Measurements from ENCODE around the gene LRRFIP2. TPM values are rescaled to one million over a fixed set of nuclear protein-coding genes. Genes with fewer than 3 reads are reported as not detected.
"Not testable (repeated sequence)": the region's sequence is repeated elsewhere in the genome, so short reads cannot be mapped to it uniquely, and the experiment has no call there.

The LRRFIP2 gene
- total RNA-seq, 1 donor from 2014 or later, result 48.0 TPM

- Mint-ChIP-seq H3K9me3 (ENCODE audit: low read depth) (no peaks in the 10 kb centered on the region), H3K27ac (no peak overlapping the region), H3K4me1 (ENCODE audit: low read depth) (no peaks in the 10 kb centered on the region), H3K4me3 (ENCODE audit: low read depth) (no peak overlapping the region), H3K36me3 (ENCODE audit: insufficient read depth) (peaks cover 1% of the 10 kb centered on the region), H3K27me3 (no peaks in the 10 kb centered on the region)
- TF ChIP-seq CTCF (IDR thresholded peaks at IDR 0.05; ENCODE audit: unreplicated experiment), result no peak
- no peak for DNase-seq (ENCODE audit: low spot score, unreplicated experiment)
These were observed 35.8 kb upstream of the LRRFIP2 start for GRCh38 chr3:37210230-37210629.

GRCh38 chr3:37208576-37208975 is 34.2 kb upstream of the LRRFIP2 start:
- H3K4me3 Mint-ChIP-seq (ENCODE audit: low read depth); H3K27me3 Mint-ChIP-seq; DNase-seq (ENCODE audit: low spot score, unreplicated experiment); H3K27ac Mint-ChIP-seq; H3K36me3 Mint-ChIP-seq (ENCODE audit: insufficient read depth); H3K9me3 Mint-ChIP-seq (ENCODE audit: low read depth); H3K4me1 Mint-ChIP-seq (ENCODE audit: low read depth): not testable (repeated sequence)

- not testable (repeated sequence) for H3K9me3 Mint-ChIP-seq (ENCODE audit: low read depth); H3K4me3 Mint-ChIP-seq (ENCODE audit: low read depth); H3K4me1 Mint-ChIP-seq (ENCODE audit: low read depth); DNase-seq (ENCODE audit: low spot score, unreplicated experiment); H3K36me3 Mint-ChIP-seq (ENCODE audit: insufficient read depth); H3K27ac Mint-ChIP-seq; H3K27me3 Mint-ChIP-seq
These were observed 33.6 kb upstream of the LRRFIP2 start for GRCh38 chr3:37208008-37208407.

- H3K36me3 Mint-ChIP-seq (ENCODE audit: insufficient read depth); H3K9me3 Mint-ChIP-seq (ENCODE audit: low read depth); DNase-seq (ENCODE audit: low spot score, unreplicated experiment); H3K4me3 Mint-ChIP-seq (ENCODE audit: low read depth); H3K4me1 Mint-ChIP-seq (ENCODE audit: low read depth); H3K27ac Mint-ChIP-seq; H3K27me3 Mint-ChIP-seq: not testable (repeated sequence)
These were observed 31.7 kb upstream of the LRRFIP2 start for GRCh38 chr3:37206041-37206440.

- peaks cover 2% of the 10 kb centered on the region for H3K4me1 Mint-ChIP-seq (ENCODE audit: low read depth)
- no peak overlapping the region for H3K4me3 Mint-ChIP-seq (ENCODE audit: low read depth)
- H3K9me3 Mint-ChIP-seq (ENCODE audit: low read depth), result no peaks in the 10 kb centered on the region
- no peak overlapping the region for H3K27ac Mint-ChIP-seq
- H3K36me3 Mint-ChIP-seq (ENCODE audit: insufficient read depth), result peaks cover 1% of the 10 kb centered on the region
- H3K27me3 Mint-ChIP-seq, result no peaks in the 10 kb centered on the region
- DNase-seq (ENCODE audit: low spot score, unreplicated experiment), result no peak
- TF ChIP-seq CTCF (IDR thresholded peaks at IDR 0.05; ENCODE audit: unreplicated experiment), result no peak
These were observed 29.9 kb upstream of the LRRFIP2 start for GRCh38 chr3:37204314-37204713.

GRCh38 chr3:37202035-37202434 is 27.7 kb upstream of the LRRFIP2 start:
- Mint-ChIP-seq H3K27me3 (no peaks in the 10 kb centered on the region), H3K9me3 (ENCODE audit: low read depth) (no peaks in the 10 kb centered on the region), H3K4me1 (ENCODE audit: low read depth) (peaks cover 15% of the 10 kb centered on the region), H3K27ac (no peak overlapping the region), H3K36me3 (ENCODE audit: insufficient read depth) (peaks cover 1% of the 10 kb centered on the region), H3K4me3 (ENCODE audit: low read depth) (no peak overlapping the region)
- no peak for TF ChIP-seq CTCF (IDR thresholded peaks at IDR 0.05; ENCODE audit: unreplicated experiment)
- DNase-seq (ENCODE audit: low spot score, unreplicated experiment), result no peak

GRCh38 chr3:37200141-37200540 is 25.8 kb upstream of the LRRFIP2 start:
- Mint-ChIP-seq H3K9me3 (ENCODE audit: low read depth) (no peaks in the 10 kb centered on the region), H3K27ac (no peak overlapping the region), H3K4me1 (ENCODE audit: low read depth) (peaks cover 15% of the 10 kb centered on the region), H3K36me3 (ENCODE audit: insufficient read depth) (no peaks in the 10 kb centered on the region), H3K27me3 (no peaks in the 10 kb centered on the region), H3K4me3 (ENCODE audit: low read depth) (no peak overlapping the region)
- no peak for DNase-seq (ENCODE audit: low spot score, unreplicated experiment)
- no peak for TF ChIP-seq CTCF (IDR thresholded peaks at IDR 0.05; ENCODE audit: unreplicated experiment)
